Gastrocnemius medialis (tissue), 4 donors: ENCODE data around the gene SLC24A3.

Source experiments
- CTCF ChIP-seq, 5 experiments: fragments of 450-650 bp in 3 of 5; fragments of 200-600 bp in 2 of 5; sonication (generic) in 2 of 5; IDR thresholded peaks in 4 of 5; conservative IDR thresholded peaks in 1 of 5; 1 replicate in 4 of 5; 2 replicates in 1 of 5; pipeline ENCODE4 v1.5.1; 2016 to 2019; ENCODE audit warnings: antibody characterized with exemption in 5 of 5, mild to moderate bottlenecking in 3 of 5, moderate library complexity in 3 of 5
- POLR2A ChIP-seq, 2 donors: fragments of 450-650 bp; IDR thresholded peaks; one replicate each; pipeline ENCODE4 v1.6.1; 2017; ENCODE audit warnings: antibody characterized with exemption in 2 of 2, mild to moderate bottlenecking in 2 of 2, moderate library complexity in 2 of 2

GRCh38 chr20:19544684-19545083 is 332.2 kb downstream of the SLC24A3 start:
- TF ChIP-seq CTCF (IDR thresholded peaks at IDR 0.05 in 4 of 5, conservative IDR thresholded peaks at IDR 0.05 in 1 of 5) (no peak), POLR2A (IDR thresholded peaks at IDR 0.05) (no peak)
